Measurements from ENCODE around the gene CILP.

CILP gene

GRCh38 chr15:65226221-65226620 is 14.9 kb upstream of the CILP start:
- Histone ChIP-seq H3K9me3 (ENCODE audit: control insufficient read depth, low read length) (no peaks in the 10 kb centered on the region), H3K36me3 (ENCODE audit: control insufficient read depth, insufficient read depth, low read length) (no peaks in the 10 kb centered on the region), H3K4me1 (ENCODE audit: control insufficient read depth, insufficient read depth, low read length, poor library complexity, severe bottlenecking) (no peaks in the 10 kb centered on the region), H3K27me3 (replicated peaks; ENCODE audit: control insufficient read depth, insufficient read depth, low read length, poor library complexity, severe bottlenecking) (no peaks in the 10 kb centered on the region), H3K4me3 (ENCODE audit: insufficient read depth, low read depth, low read length, poor library complexity, severe bottlenecking) (no peak overlapping the region), H3K27ac (ENCODE audit: insufficient read depth, low read length, poor library complexity, severe bottlenecking) (no peak overlapping the region)
- no peak for DNase-seq

- H3K27ac ChIP-seq (ENCODE audit: insufficient read depth, low read length, poor library complexity, severe bottlenecking): no peak overlapping the region
- no peaks in the 10 kb centered on the region for H3K36me3 ChIP-seq (ENCODE audit: control insufficient read depth, insufficient read depth, low read length)
Observed at GRCh38 chr15:65223996-65224395, 12.7 kb upstream of the CILP start.

GRCh38 chr15:65222891-65223290 is 11.6 kb upstream of the CILP start:
- H3K9me3 ChIP-seq (ENCODE audit: control insufficient read depth, low read length): no peaks in the 10 kb centered on the region
- H3K36me3 ChIP-seq (ENCODE audit: control insufficient read depth, insufficient read depth, low read length): no peaks in the 10 kb centered on the region
- H3K4me3 ChIP-seq (ENCODE audit: insufficient read depth, low read depth, low read length, poor library complexity, severe bottlenecking): no peak overlapping the region
- H3K27ac ChIP-seq (ENCODE audit: insufficient read depth, low read length, poor library complexity, severe bottlenecking): no peak overlapping the region
- no peaks in the 10 kb centered on the region for H3K4me1 ChIP-seq (ENCODE audit: control insufficient read depth, insufficient read depth, low read length, poor library complexity, severe bottlenecking)
- no peaks in the 10 kb centered on the region for H3K27me3 ChIP-seq (replicated peaks; ENCODE audit: control insufficient read depth, insufficient read depth, low read length, poor library complexity, severe bottlenecking)
- DNase-seq: no peak

More at GRCh38 chr15:65223996-65224395, 12.7 kb upstream of the CILP start:
- no peaks in the 10 kb centered on the region for H3K27me3 ChIP-seq (replicated peaks; ENCODE audit: control insufficient read depth, insufficient read depth, low read length, poor library complexity, severe bottlenecking)
- no peak for DNase-seq
- H3K9me3 ChIP-seq (ENCODE audit: control insufficient read depth, low read length): no peaks in the 10 kb centered on the region
- H3K4me1 ChIP-seq (ENCODE audit: control insufficient read depth, insufficient read depth, low read length, poor library complexity, severe bottlenecking): no peaks in the 10 kb centered on the region
- H3K4me3 ChIP-seq (ENCODE audit: insufficient read depth, low read depth, low read length, poor library complexity, severe bottlenecking): no peak overlapping the region

GRCh38 chr15:65221697-65222096 is 10.4 kb upstream of the CILP start:
- H3K27ac ChIP-seq (ENCODE audit: insufficient read depth, low read length, poor library complexity, severe bottlenecking): no peak overlapping the region
- H3K4me3 ChIP-seq (ENCODE audit: insufficient read depth, low read depth, low read length, poor library complexity, severe bottlenecking): no peak overlapping the region
- no peaks in the 10 kb centered on the region for H3K4me1 ChIP-seq (ENCODE audit: control insufficient read depth, insufficient read depth, low read length, poor library complexity, severe bottlenecking)
- H3K9me3 ChIP-seq (ENCODE audit: control insufficient read depth, low read length): no peaks in the 10 kb centered on the region
- H3K36me3 ChIP-seq (ENCODE audit: control insufficient read depth, insufficient read depth, low read length): no peaks in the 10 kb centered on the region
- no peaks in the 10 kb centered on the region for H3K27me3 ChIP-seq (replicated peaks; ENCODE audit: control insufficient read depth, insufficient read depth, low read length, poor library complexity, severe bottlenecking)
- no peak for DNase-seq

- no peaks in the 10 kb centered on the region for H3K36me3 ChIP-seq (ENCODE audit: control insufficient read depth, insufficient read depth, low read length)
- no peaks in the 10 kb centered on the region for H3K27me3 ChIP-seq (replicated peaks; ENCODE audit: control insufficient read depth, insufficient read depth, low read length, poor library complexity, severe bottlenecking)
Observed at GRCh38 chr15:65219137-65219536, 7.9 kb upstream of the CILP start.

GRCh38 chr15:65217526-65218482 is 6.5 kb upstream of the CILP start:
- no peaks in the 10 kb centered on the region for H3K4me1 ChIP-seq (ENCODE audit: control insufficient read depth, insufficient read depth, low read length, poor library complexity, severe bottlenecking)
- no peak overlapping the region for H3K27ac ChIP-seq (ENCODE audit: insufficient read depth, low read length, poor library complexity, severe bottlenecking)
- no peaks in the 10 kb centered on the region for H3K9me3 ChIP-seq (ENCODE audit: control insufficient read depth, low read length)
- DNase-seq: no peak
- H3K36me3 ChIP-seq (ENCODE audit: control insufficient read depth, insufficient read depth, low read length): no peaks in the 10 kb centered on the region
- H3K27me3 ChIP-seq (replicated peaks; ENCODE audit: control insufficient read depth, insufficient read depth, low read length, poor library complexity, severe bottlenecking): no peaks in the 10 kb centered on the region
- no peak overlapping the region for H3K4me3 ChIP-seq (ENCODE audit: insufficient read depth, low read depth, low read length, poor library complexity, severe bottlenecking)

More at GRCh38 chr15:65219137-65219536, 7.9 kb upstream of the CILP start:
- Histone ChIP-seq H3K27ac (ENCODE audit: insufficient read depth, low read length, poor library complexity, severe bottlenecking) (no peak overlapping the region), H3K4me1 (ENCODE audit: control insufficient read depth, insufficient read depth, low read length, poor library complexity, severe bottlenecking) (no peaks in the 10 kb centered on the region), H3K4me3 (ENCODE audit: insufficient read depth, low read depth, low read length, poor library complexity, severe bottlenecking) (no peak overlapping the region), H3K9me3 (ENCODE audit: control insufficient read depth, low read length) (no peaks in the 10 kb centered on the region)
- no peak for DNase-seq

GRCh38 chr15:65215496-65215895 is 4.2 kb upstream of the CILP start:
- Histone ChIP-seq H3K36me3 (ENCODE audit: control insufficient read depth, insufficient read depth, low read length) (no peaks in the 10 kb centered on the region), H3K27ac (ENCODE audit: insufficient read depth, low read length, poor library complexity, severe bottlenecking) (no peak overlapping the region), H3K27me3 (replicated peaks; ENCODE audit: control insufficient read depth, insufficient read depth, low read length, poor library complexity, severe bottlenecking) (no peaks in the 10 kb centered on the region), H3K4me1 (ENCODE audit: control insufficient read depth, insufficient read depth, low read length, poor library complexity, severe bottlenecking) (no peaks in the 10 kb centered on the region), H3K9me3 (ENCODE audit: control insufficient read depth, low read length) (no peaks in the 10 kb centered on the region), H3K4me3 (ENCODE audit: insufficient read depth, low read depth, low read length, poor library complexity, severe bottlenecking) (no peak overlapping the region)
- no peak for DNase-seq

- H3K9me3 ChIP-seq (ENCODE audit: control insufficient read depth, low read length): no peaks in the 10 kb centered on the region
- H3K4me1 ChIP-seq (ENCODE audit: control insufficient read depth, insufficient read depth, low read length, poor library complexity, severe bottlenecking): no peaks in the 10 kb centered on the region
- no peak overlapping the region for H3K27ac ChIP-seq (ENCODE audit: insufficient read depth, low read length, poor library complexity, severe bottlenecking)
- DNase-seq: no peak
- H3K36me3 ChIP-seq (ENCODE audit: control insufficient read depth, insufficient read depth, low read length): no peaks in the 10 kb centered on the region
- H3K4me3 ChIP-seq (ENCODE audit: insufficient read depth, low read depth, low read length, poor library complexity, severe bottlenecking): no peak overlapping the region
- no peaks in the 10 kb centered on the region for H3K27me3 ChIP-seq (replicated peaks; ENCODE audit: control insufficient read depth, insufficient read depth, low read length, poor library complexity, severe bottlenecking)
Observed at GRCh38 chr15:65214010-65214409, 2.7 kb upstream of the CILP start.

- Histone ChIP-seq H3K36me3 (ENCODE audit: control insufficient read depth, insufficient read depth, low read length) (no peaks in the 10 kb centered on the region), H3K9me3 (ENCODE audit: control insufficient read depth, low read length) (no peaks in the 10 kb centered on the region), H3K27me3 (replicated peaks; ENCODE audit: control insufficient read depth, insufficient read depth, low read length, poor library complexity, severe bottlenecking) (no peaks in the 10 kb centered on the region), H3K27ac (ENCODE audit: insufficient read depth, low read length, poor library complexity, severe bottlenecking) (no peak overlapping the region), H3K4me3 (ENCODE audit: insufficient read depth, low read depth, low read length, poor library complexity, severe bottlenecking) (no peak overlapping the region), H3K4me1 (ENCODE audit: control insufficient read depth, insufficient read depth, low read length, poor library complexity, severe bottlenecking) (no peaks in the 10 kb centered on the region)
- no peak for DNase-seq
Observed at GRCh38 chr15:65213241-65213640, 2.0 kb upstream of the CILP start.

- no peaks in the 10 kb centered on the region for H3K27me3 ChIP-seq (replicated peaks; ENCODE audit: control insufficient read depth, insufficient read depth, low read length, poor library complexity, severe bottlenecking)
- H3K4me1 ChIP-seq (ENCODE audit: control insufficient read depth, insufficient read depth, low read length, poor library complexity, severe bottlenecking): no peaks in the 10 kb centered on the region
- H3K9me3 ChIP-seq (ENCODE audit: control insufficient read depth, low read length): no peaks in the 10 kb centered on the region
- H3K36me3 ChIP-seq (ENCODE audit: control insufficient read depth, insufficient read depth, low read length): no peaks in the 10 kb centered on the region
- no peak for DNase-seq
- no peak overlapping the region for H3K4me3 ChIP-seq (ENCODE audit: insufficient read depth, low read depth, low read length, poor library complexity, severe bottlenecking)
- H3K27ac ChIP-seq (ENCODE audit: insufficient read depth, low read length, poor library complexity, severe bottlenecking): no peak overlapping the region
Observed at GRCh38 chr15:65212097-65212496, 824 bp upstream of the CILP start.

Measured in effector memory CD4-positive, alpha-beta T cell (primary cell).